GM23248 (cell line): ENCODE data around the gene KIF3A. TPM values are rescaled to one million over a fixed set of nuclear protein-coding genes. Genes with fewer than 3 reads are reported as not detected.

Experiments
- DNase-seq: peaks from one replicate; pipeline ENCODE4 v3.0.0-alpha.2; 2015
- H2AFZ ChIP-seq: fragments of 200-600 bp; sonication (generic); 2 replicates; pipeline ENCODE4 v1.6.1; 2016; ENCODE audit warnings: antibody characterized with exemption
- H3F3A ChIP-seq: fragments of 200-600 bp; sonication (generic); 2 replicates; pipeline ENCODE4 v1.6.1; 2016; ENCODE audit warnings: mild to moderate bottlenecking, antibody characterized with exemption, mixed run types; ENCODE audit not compliant: insufficient read depth
- H3K27ac ChIP-seq: fragments of 200-600 bp; sonication (generic); 2 replicates; pipeline ENCODE4 v1.5.1; 2016; ENCODE audit warnings: mild to moderate bottlenecking
- H3K27me3 ChIP-seq: fragments of 200-600 bp; sonication (generic); replicated peaks from 2 replicates; pipeline ENCODE4 v1.6.1; 2016; ENCODE audit warnings: mild to moderate bottlenecking; ENCODE audit not compliant: insufficient read depth
- H3K36me3 ChIP-seq: fragments of 200-600 bp; sonication (generic); 2 replicates; pipeline ENCODE4 v1.6.1; 2016; ENCODE audit warnings: low read depth, mild to moderate bottlenecking
- H3K4me1 ChIP-seq: fragments of 200-600 bp; sonication (generic); 2 replicates; pipeline ENCODE4 v1.6.1; 2016; ENCODE audit warnings: mild to moderate bottlenecking; ENCODE audit not compliant: insufficient read depth
- H3K4me2 ChIP-seq: fragments of 200-600 bp; sonication (generic); one replicate; pipeline ENCODE4 v1.6.1; 2016; ENCODE audit warnings: mild to moderate bottlenecking; ENCODE audit not compliant: unreplicated experiment
- H3K4me3 ChIP-seq: fragments of 200-600 bp; sonication (generic); 2 replicates; pipeline ENCODE4 v1.5.1; 2016; ENCODE audit warnings: mild to moderate bottlenecking
- H3K79me2 ChIP-seq: fragments of 200-600 bp; sonication (generic); 2 replicates; pipeline ENCODE4 v1.6.1; 2016; ENCODE audit warnings: mild to moderate bottlenecking; ENCODE audit not compliant: insufficient read depth
- H3K9ac ChIP-seq: fragments of 200-600 bp; sonication (generic); 2 replicates; pipeline ENCODE4 v1.6.1; 2016; ENCODE audit warnings: mild to moderate bottlenecking
- H3K9me2 ChIP-seq: fragments of 200-600 bp; sonication (generic); 2 replicates; pipeline ENCODE4 v1.6.1; 2016; ENCODE audit warnings: mixed run types, mild to moderate bottlenecking, moderate library complexity; ENCODE audit not compliant: insufficient read depth
- H3K9me3 ChIP-seq: fragments of 200-600 bp; sonication (generic); one replicate; pipeline ENCODE4 v1.6.1; 2017; ENCODE audit warnings: low read depth
- H4K20me1 ChIP-seq: fragments of 200-600 bp; sonication (generic); 2 replicates; pipeline ENCODE4 v1.6.0; 2016; ENCODE audit not compliant: insufficient read depth
- EZH2 ChIP-seq: fragments of 200-600 bp; sonication (generic); IDR thresholded peaks from 2 replicates; pipeline ENCODE4 v1.6.1; 2018; ENCODE audit warnings: antibody characterized with exemption, mild to moderate bottlenecking; ENCODE audit not compliant: insufficient read depth, poor library complexity, severe bottlenecking
- EZH2phosphoT487 ChIP-seq: fragments of 200-600 bp; sonication (generic); IDR thresholded peaks from 2 replicates; pipeline ENCODE4 v1.6.1; 2018; ENCODE audit warnings: antibody characterized with exemption, moderate library complexity, mild to moderate bottlenecking, low read depth; ENCODE audit not compliant: insufficient read depth
- WGBS, 2 experiments: methylation state at CpG; one replicate each; pipeline ENCODE4 v1.1.6; 2015 to 2017; ENCODE audit warnings: low lambda C conversion rate in 2 of 2, low coverage in 1 of 2; ENCODE audit errors: missing lambda C conversion rate in 2 of 2; 5-methylcytosine and 5-hydroxymethylcytosine counted together
- in situ Hi-C: fragments of 300-500 bp; cut with MboI; formaldehyde crosslinking; loops from 2 replicates; pipeline ENCODE4 v1.15.0; 2020
- polyA plus RNA-seq: library from polyadenylated mRNA; unstranded; fragments of >200 nt; fragmentation: Nextera tagmentation; extraction: Ambion mirVana; gene quantifications from 2 replicates; pipeline ENCODE4 v1.2.1, GENCODE V29; 2016
- total RNA-seq: library from RNA; depleted of rRNA; stranded (reverse); fragments of >200 nt; shearing (Covaris generic); gene quantifications from 2 replicates; pipeline ENCODE4 v1.2.3, GENCODE V29; 2014

KIF3A gene
- total and polyA plus RNA-seq, 2 experiments from 2014 or later = 6.8 to 18.8 TPM

DNA sequence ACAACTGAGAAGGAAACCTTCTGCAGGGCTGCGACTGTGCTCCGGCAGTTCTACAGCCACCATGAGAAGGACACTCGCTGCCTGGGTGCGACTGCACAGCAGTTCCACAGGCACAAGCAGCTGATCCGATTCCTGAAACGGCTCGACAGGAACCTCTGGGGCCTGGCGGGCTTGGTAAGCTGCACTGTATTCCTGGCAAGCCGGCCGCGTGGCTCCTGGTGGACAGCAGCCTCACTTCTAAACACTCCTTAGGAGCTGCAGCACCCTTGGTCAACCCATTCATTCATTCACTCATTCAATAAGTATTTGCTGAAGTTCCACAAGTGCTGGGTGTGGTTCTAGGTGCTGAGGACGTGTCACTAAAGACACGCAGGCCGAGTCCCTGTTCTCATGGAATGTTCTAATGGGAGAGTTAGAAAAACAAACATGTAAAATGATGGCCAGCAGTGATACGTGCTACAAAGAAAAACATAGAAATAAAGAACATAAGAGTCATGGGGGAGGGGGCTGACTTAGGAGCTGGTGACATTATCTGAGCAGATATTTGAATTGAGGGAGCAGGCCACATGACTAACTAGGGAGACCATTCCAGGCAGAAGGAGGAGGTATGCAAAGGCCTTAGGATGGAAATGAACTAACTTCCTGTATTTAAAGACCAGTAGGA is 57.5 kb downstream of the KIF3A start:
- no peak for TF ChIP-seq EZH2phosphoT487
- TF ChIP-seq EZH2 = no peak
- Histone ChIP-seq H3K9ac (no peak overlapping the region), H3K27ac (no peak overlapping the region), H3F3A (peaks cover 22% of the 10 kb centered on the region), H3K4me2 (no peak overlapping the region), H3K36me3 (no peaks in the 10 kb centered on the region), H3K9me3 (no peaks in the 10 kb centered on the region), H2AFZ (no peak overlapping the region), H3K27me3 (no peaks in the 10 kb centered on the region), H3K79me2 (no peaks in the 10 kb centered on the region), H3K9me2 (no peaks in the 10 kb centered on the region), H3K4me1 (peaks cover 26% of the 10 kb centered on the region), H4K20me1 (no peaks in the 10 kb centered on the region), H3K4me3 (no peak overlapping the region)
- DNase-seq = no peak
- in situ Hi-C loops = no loop called here
- 94 to 97% methylated on average over 15 of the region's 15 CpGs for WGBS, 2 experiments

- DNase-seq = no peak
- no peaks in the 10 kb centered on the region for H3K79me2 ChIP-seq
- no peaks in the 10 kb centered on the region for H4K20me1 ChIP-seq
- H3K27me3 ChIP-seq = no peaks in the 10 kb centered on the region
- H3K4me2 ChIP-seq = no peak overlapping the region
- no peak overlapping the region for H3K27ac ChIP-seq
- 87 to 90% methylated on average over 7 of the region's 7 CpGs for WGBS, 2 experiments
- no peaks in the 10 kb centered on the region for H3K36me3 ChIP-seq
- no peaks in the 10 kb centered on the region for H3K9me3 ChIP-seq
- no peak overlapping the region for H2AFZ ChIP-seq
- H3K9ac ChIP-seq = no peak overlapping the region
- no peak for TF ChIP-seq EZH2
- TF ChIP-seq EZH2phosphoT487 = no peak
- H3K9me2 ChIP-seq = no peaks in the 10 kb centered on the region
- in situ Hi-C loops = no loop called here
- H3F3A ChIP-seq = peaks cover 28% of the 10 kb centered on the region
- H3K4me1 ChIP-seq = peaks cover 26% of the 10 kb centered on the region
- no peak overlapping the region for H3K4me3 ChIP-seq
Observed at GRCh38 chr5:132679166-132679565, 58.2 kb downstream of the KIF3A start.

GRCh38 chr5:132678735-132679134 is 58.6 kb downstream of the KIF3A start:
- in situ Hi-C loops = no loop called here
- no peaks in the 10 kb centered on the region for H3K27me3 ChIP-seq
- no peaks in the 10 kb centered on the region for H3K36me3 ChIP-seq
- H3K9me2 ChIP-seq = no peaks in the 10 kb centered on the region
- H3K4me1 ChIP-seq = peaks cover 31% of the 10 kb centered on the region
- TF ChIP-seq EZH2phosphoT487 (no peak), EZH2 (no peak)
- H3K4me2 ChIP-seq = no peak overlapping the region
- H3K27ac ChIP-seq = no peak overlapping the region
- peaks cover 33% of the 10 kb centered on the region for H3F3A ChIP-seq
- DNase-seq = no peak
- H3K9ac ChIP-seq = no peak overlapping the region
- no peaks in the 10 kb centered on the region for H3K9me3 ChIP-seq
- no peaks in the 10 kb centered on the region for H4K20me1 ChIP-seq
- H3K79me2 ChIP-seq = no peaks in the 10 kb centered on the region
- H3K4me3 ChIP-seq = no peak overlapping the region
- WGBS, 2 experiments = 94 to 100% methylated on average over 1 of the region's 1 CpG
- H2AFZ ChIP-seq = no peak overlapping the region

GRCh38 chr5:132677682-132678400 is 59.5 kb downstream of the KIF3A start:
- no peaks in the 10 kb centered on the region for H3K9me2 ChIP-seq
- peaks cover 37% of the 10 kb centered on the region for H3F3A ChIP-seq
- no peaks in the 10 kb centered on the region for H3K27me3 ChIP-seq
- no peak overlapping the region for H3K4me3 ChIP-seq
- H3K4me2 ChIP-seq = peak overlapping the region; percentile 48
- in situ Hi-C loops = no loop called here
- no peak for TF ChIP-seq EZH2phosphoT487
- no peak for TF ChIP-seq EZH2
- H4K20me1 ChIP-seq = no peaks in the 10 kb centered on the region
- peaks cover 31% of the 10 kb centered on the region for H3K4me1 ChIP-seq
- no peak for DNase-seq
- no peak overlapping the region for H3K9ac ChIP-seq
- H3K27ac ChIP-seq = no peak overlapping the region
- H3K9me3 ChIP-seq = no peaks in the 10 kb centered on the region
- no peaks in the 10 kb centered on the region for H3K36me3 ChIP-seq
- no peak overlapping the region for H2AFZ ChIP-seq
- H3K79me2 ChIP-seq = no peaks in the 10 kb centered on the region
- 81 to 84% methylated on average over 15 of the region's 15 CpGs for WGBS, 2 experiments
